Activated T-helper 2 cell treated with anti-CD3 and anti-CD28 coated beads, Interferon-gamma antibody, Interleukin-2, Interleukin-4, amounts not matched to agents 10 μg/mL and 5 μg/mL and 100 μg/mL, durations not matched to agents 14 hours and 24 hours and 36 hours (primary cell): ENCODE data around the gene RBM10. TPM values are rescaled to one million over a fixed set of nuclear protein-coding genes. Genes with fewer than 3 reads are reported as not detected.

ENCODE experiments used
- DNase-seq: peaks from one replicate; pipeline ENCODE4 v3.0.0; 2021; ENCODE audit warnings: low spot score
- H3K27ac Mint-ChIP-seq: one replicate; pipeline ENCODE4 v1.8.0; 2021; ENCODE audit warnings: mixed read lengths
- H3K27me3 Mint-ChIP-seq: one replicate; pipeline ENCODE4 v1.8.0; 2021; ENCODE audit warnings: low read depth, mixed read lengths
- H3K36me3 Mint-ChIP-seq: one replicate; pipeline ENCODE4 v1.8.0; 2021; ENCODE audit warnings: low read depth, mixed read lengths
- H3K4me1 Mint-ChIP-seq: one replicate; pipeline ENCODE4 v1.8.0; 2021; ENCODE audit warnings: low read depth, mixed read lengths
- H3K4me3 Mint-ChIP-seq: one replicate; pipeline ENCODE4 v1.8.0; 2021; ENCODE audit warnings: low read depth, mild to moderate bottlenecking, moderate library complexity, mixed read lengths
- H3K9me3 Mint-ChIP-seq: one replicate; pipeline ENCODE4 v1.8.0; 2021; ENCODE audit warnings: mixed read lengths
- intact Hi-C: fragments of 100-400 bp; cut with micrococcal nuclease; formaldehyde crosslinking; loops from one replicate; pipeline ENCODE4 v1.15.1; 2023
- total RNA-seq: library from RNA; stranded (reverse); gene quantifications from 2 replicates; pipeline ENCODE4 v1.2.3, GENCODE V29; 2022

Gene RBM10
- total RNA-seq, 1 donor from 2014 or later, result 69.2 TPM

GRCh38 chrX:47233333-47234113, 88.5 kb downstream of the RBM10 start:
- H3K27me3 Mint-ChIP-seq, result no peaks in the 10 kb centered on the region
- peak overlapping the region; percentile 95 for H3K27ac Mint-ChIP-seq
- peaks cover 17% of the 10 kb centered on the region for H3K4me1 Mint-ChIP-seq
- peak; percentile 91 for DNase-seq
- H3K9me3 Mint-ChIP-seq, result no peaks in the 10 kb centered on the region
- peaks cover 20% of the 10 kb centered on the region for H3K36me3 Mint-ChIP-seq
- peak overlapping the region; percentile 86 for H3K4me3 Mint-ChIP-seq
- intact Hi-C loops, result loop anchor here (1.0 to 10.0 kb wide), 4 partner anchors 15 to 81 kb away; partner anchors contain the start of genes CDK16 and UBA1

DNA sequence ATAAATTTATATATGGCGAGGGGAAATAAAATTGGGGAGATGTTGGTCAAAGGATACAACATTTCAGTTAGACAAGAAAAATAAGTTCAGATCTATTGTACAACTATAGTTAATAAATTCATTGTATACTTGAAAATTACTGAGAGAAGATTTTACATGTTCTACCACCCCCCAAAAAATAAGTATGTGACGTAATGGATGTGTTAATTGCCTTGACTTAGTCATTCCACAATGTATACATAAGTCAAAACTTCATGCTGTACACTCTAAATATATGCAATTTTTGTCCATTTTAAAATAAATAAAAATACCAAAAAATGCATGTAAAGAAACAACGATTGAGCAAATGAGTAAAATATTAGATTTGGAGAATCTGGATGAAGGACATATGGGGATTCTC, 89.6 kb downstream of the RBM10 start:
- H3K4me1 Mint-ChIP-seq, result peaks cover 17% of the 10 kb centered on the region
- DNase-seq, result no peak
- peak overlapping the region; percentile 60 for H3K27ac Mint-ChIP-seq
- H3K27me3 Mint-ChIP-seq, result no peaks in the 10 kb centered on the region
- intact Hi-C loops, result loop anchor here (10.0 kb wide), 1 partner anchor 80 kb away; no protein-coding TSS in a partner anchor
- H3K4me3 Mint-ChIP-seq, result peak overlapping the region; percentile 86
- H3K36me3 Mint-ChIP-seq, result peaks cover 17% of the 10 kb centered on the region
- no peaks in the 10 kb centered on the region for H3K9me3 Mint-ChIP-seq

DNA sequence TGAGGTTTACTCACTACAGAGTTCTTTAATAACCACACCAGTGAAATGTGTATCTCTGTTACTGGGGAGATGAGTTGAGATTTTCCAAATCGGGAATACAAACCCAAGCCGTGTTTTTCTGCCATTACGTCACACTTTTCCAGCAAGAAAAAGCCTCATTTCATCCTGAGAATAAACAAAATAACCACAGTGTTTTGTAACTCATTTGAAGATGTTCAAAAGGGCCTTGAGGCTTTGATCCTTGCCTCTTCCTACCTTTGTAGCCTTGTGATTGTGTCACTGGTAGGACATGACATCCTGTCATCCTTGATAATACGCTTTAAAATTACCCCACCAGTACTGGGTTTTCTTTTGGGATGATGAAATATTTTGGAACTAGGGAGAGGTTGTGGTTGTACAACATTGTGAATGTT, 90.7 kb downstream of the RBM10 start:
- no peaks in the 10 kb centered on the region for H3K9me3 Mint-ChIP-seq

More for the DNA sequence above, 90.7 kb downstream of the RBM10 start:
- intact Hi-C loops, result loop anchor here (10.0 kb wide), 1 partner anchor 79 kb away; no protein-coding TSS in a partner anchor
- Mint-ChIP-seq H3K4me3 (peak overlapping the region; percentile 48), H3K4me1 (peaks cover 17% of the 10 kb centered on the region), H3K27ac (peak overlapping the region; percentile 26), H3K27me3 (no peaks in the 10 kb centered on the region), H3K36me3 (peaks cover 20% of the 10 kb centered on the region)
- no peak for DNase-seq

Other genes starting within 250 kb of the RBM10 start
- gene JADE3, start 232.8 kb upstream of the RBM10 start, total RNA-seq, result 3.0 and 3.8 TPM in 2 replicates
- gene RGN, start 66.8 kb upstream of the RBM10 start, total RNA-seq, result not detected in 2 replicates
- gene NDUFB11, start 519 bp upstream of the RBM10 start, total RNA-seq, result 91.7 and 98.8 TPM in 2 replicates
- gene UBA1, start 48.6 kb downstream of the RBM10 start, total RNA-seq, result 242 and 250 TPM in 2 replicates
- gene CDK16, start 73.5 kb downstream of the RBM10 start, total RNA-seq, result 71.2 and 80.6 TPM in 2 replicates
- gene USP11, start 87.8 kb downstream of the RBM10 start, total RNA-seq, result 37.2 and 39.5 TPM in 2 replicates
- 0.25 TPM in 2 replicates for gene ZNF157, start 225.4 kb downstream of the RBM10 start, total RNA-seq